Cardiac muscle cell (in vitro differentiated cells and primary cell): ENCODE results near the gene GPBP1L1. TPM values are rescaled to one million over a fixed set of nuclear protein-coding genes. Genes with fewer than 3 reads are reported as not detected.
"Not testable (repeated sequence)": the region's sequence is repeated elsewhere in the genome, so short reads cannot be mapped to it uniquely, and the experiment has no call there.

Experiments used
- DNase-seq, 2 donors: peaks; one replicate each; pipeline versions ENCODE4 v3.0.0 to v3.0.0-alpha.2; 2010 to 2017; ENCODE audit warnings: low read depth in 1 of 2, low spot score in 1 of 2
- H3K27ac ChIP-seq: fragments of 200-600 bp; sonication (generic); 2 replicates; pipeline ENCODE4 v1.5.1; 2016
- H3K27me3 ChIP-seq: fragments of 200-600 bp; sonication (generic); 2 replicates; pipeline ENCODE4 v1.6.0; 2016; ENCODE audit warnings: control low read depth
- H3K36me3 ChIP-seq: fragments of 200-600 bp; sonication (generic); 2 replicates; pipeline ENCODE4 v1.5.1; 2016; ENCODE audit warnings: control low read depth
- H3K4me1 ChIP-seq: fragments of 200-600 bp; sonication (generic); 2 replicates; pipeline ENCODE4 v1.8.1; 2017; ENCODE audit warnings: low read depth, mild to moderate bottlenecking, mixed run types
- H3K4me3 ChIP-seq: fragments of 200-600 bp; sonication (generic); 2 replicates; pipeline ENCODE4 v1.5.1; 2016; ENCODE audit warnings: mild to moderate bottlenecking
- H3K9me3 ChIP-seq: fragments of 200-600 bp; sonication (generic); 2 replicates; pipeline ENCODE4 v1.5.1; 2017; ENCODE audit warnings: low read depth, mild to moderate bottlenecking, control low read depth
- CTCF ChIP-seq: IDR thresholded peaks from 2 replicates; pipeline ENCODE4 v1.5.1; 2012; ENCODE audit warnings: low read depth, mild to moderate bottlenecking, low read length
- polyA plus RNA-seq: library from polyadenylated mRNA; unstranded; fragments of >200 nt; fragmentation: Nextera tagmentation; extraction: Ambion mirVana; gene quantifications from 2 replicates; pipeline ENCODE4 v1.2.1, GENCODE V29; 2016
- total RNA-seq: library from RNA; depleted of rRNA; stranded (reverse); fragments of >200 nt; gene quantifications from 2 replicates; pipeline ENCODE4 v1.2.3, GENCODE V29; 2016

GPBP1L1 gene
- total and polyA plus RNA-seq, 2 experiments from 2014 or later, result 79.5 to 96.3 TPM

DNA sequence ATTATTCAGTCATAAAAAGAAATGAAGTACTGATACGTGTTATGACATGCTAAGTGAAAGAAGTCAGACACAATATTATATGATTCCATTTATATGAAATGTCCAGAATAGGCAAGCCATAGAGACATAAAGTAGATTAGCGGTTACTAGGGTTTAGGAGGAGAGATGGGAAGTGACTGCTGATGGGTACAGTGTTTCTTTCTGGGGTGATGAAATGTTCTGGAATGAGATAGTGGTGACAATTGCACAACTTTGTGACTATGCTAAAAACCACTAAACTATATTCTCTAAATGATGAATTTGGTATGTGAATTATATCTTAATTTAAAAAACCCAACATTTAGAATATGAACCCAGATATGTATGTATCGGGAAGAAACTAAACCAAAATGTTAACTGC, 36.5 kb upstream of the GPBP1L1 start:
- DNase-seq, result peak in 1 of 2 donors; percentile 61
- no peaks in the 10 kb centered on the region for H3K36me3 ChIP-seq
- H3K4me3 ChIP-seq, result no peak overlapping the region
- no peaks in the 10 kb centered on the region for H3K9me3 ChIP-seq
- no peak for TF ChIP-seq CTCF
- no peak overlapping the region for H3K27ac ChIP-seq
- no peaks in the 10 kb centered on the region for H3K27me3 ChIP-seq
- H3K4me1 ChIP-seq, result no peaks in the 10 kb centered on the region

DNA sequence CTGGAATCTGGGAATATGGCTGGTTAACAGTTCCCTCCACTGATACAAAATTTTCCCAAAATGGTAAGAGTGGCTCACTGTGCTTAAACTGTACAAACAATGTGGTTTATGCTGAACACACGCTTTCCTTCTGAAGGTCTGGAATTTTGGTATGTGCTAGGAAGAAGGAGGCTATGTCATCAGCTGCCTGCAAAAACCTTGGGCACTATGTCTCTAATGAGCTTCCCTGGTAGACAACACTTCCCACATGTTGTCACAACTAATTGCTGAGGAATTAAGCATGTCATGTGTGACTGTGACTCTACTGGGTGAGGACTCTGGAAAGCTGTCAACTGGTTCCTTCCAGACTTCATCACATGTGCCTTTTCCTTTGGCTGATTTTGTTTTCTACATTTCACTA, 34.9 kb upstream of the GPBP1L1 start:
- DNase-seq, result peak in 1 of 2 donors; percentile 33
- Histone ChIP-seq H3K4me1 (no peaks in the 10 kb centered on the region), H3K27ac (no peak overlapping the region), H3K9me3 (no peaks in the 10 kb centered on the region), H3K36me3 (peaks cover 3% of the 10 kb centered on the region), H3K4me3 (no peak overlapping the region), H3K27me3 (no peaks in the 10 kb centered on the region)
- TF ChIP-seq CTCF, result no peak

GRCh38 chr1:45718289-45718688, 32.0 kb upstream of the GPBP1L1 start:
- Histone ChIP-seq H3K4me3 (no peak overlapping the region), H3K36me3 (peaks cover 11% of the 10 kb centered on the region), H3K9me3 (no peaks in the 10 kb centered on the region), H3K27me3 (no peaks in the 10 kb centered on the region), H3K4me1 (no peaks in the 10 kb centered on the region), H3K27ac (no peak overlapping the region)
- TF ChIP-seq CTCF, result no peak
- DNase-seq, result no peak

DNA sequence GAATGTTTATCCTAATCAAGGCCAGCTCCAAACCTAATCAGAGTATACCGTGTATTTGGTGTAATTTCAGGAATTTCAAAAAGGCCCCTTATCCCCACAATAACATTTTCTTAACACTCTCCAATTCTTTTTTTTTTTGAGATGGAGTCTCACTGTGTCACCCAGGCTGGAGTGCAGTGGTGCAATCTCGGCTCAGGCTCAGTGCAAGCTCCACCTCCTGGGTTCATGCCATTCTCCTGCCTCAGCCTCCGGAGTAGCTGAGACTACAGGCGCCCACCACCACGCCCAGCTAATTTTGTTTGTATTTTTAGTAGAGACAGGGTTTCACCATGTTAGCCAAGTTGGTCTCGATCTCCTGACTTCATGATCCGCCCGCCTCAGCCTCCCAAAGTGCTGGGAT, 31.1 kb upstream of the GPBP1L1 start:
- H3K4me3 ChIP-seq, H3K27ac ChIP-seq, H3K4me1 ChIP-seq, H3K9me3 ChIP-seq, H3K27me3 ChIP-seq: not testable (repeated sequence)
- DNase-seq, result peak in 1 of 2 donors; percentile 24
- peaks cover 11% of the 10 kb centered on the region for H3K36me3 ChIP-seq

DNA sequence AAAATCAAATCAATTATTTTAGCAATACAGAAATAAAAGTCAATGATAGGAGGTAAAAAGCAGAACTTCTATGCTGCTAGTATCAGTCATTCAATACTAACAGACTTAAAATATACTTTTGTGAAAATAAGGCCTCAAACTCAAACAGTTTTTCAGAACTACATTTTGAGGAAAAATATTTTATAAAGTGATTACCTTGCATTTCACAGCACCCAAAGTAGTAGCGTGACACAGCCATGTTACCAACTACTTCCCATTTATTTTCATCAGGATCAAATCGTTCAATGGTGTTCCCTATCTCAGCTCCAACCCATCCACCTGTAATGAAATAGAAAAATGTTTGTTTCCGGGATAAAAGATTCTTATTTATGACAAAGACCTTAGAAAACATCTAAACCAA, 30.4 kb upstream of the GPBP1L1 start:
- no peaks in the 10 kb centered on the region for H3K27me3 ChIP-seq
- no peak for TF ChIP-seq CTCF
- H3K36me3 ChIP-seq, result peaks cover 11% of the 10 kb centered on the region
- H3K9me3 ChIP-seq, result no peaks in the 10 kb centered on the region
- no peak for DNase-seq
- no peaks in the 10 kb centered on the region for H3K4me1 ChIP-seq
- H3K4me3 ChIP-seq, result no peak overlapping the region
- H3K27ac ChIP-seq, result no peak overlapping the region

DNA sequence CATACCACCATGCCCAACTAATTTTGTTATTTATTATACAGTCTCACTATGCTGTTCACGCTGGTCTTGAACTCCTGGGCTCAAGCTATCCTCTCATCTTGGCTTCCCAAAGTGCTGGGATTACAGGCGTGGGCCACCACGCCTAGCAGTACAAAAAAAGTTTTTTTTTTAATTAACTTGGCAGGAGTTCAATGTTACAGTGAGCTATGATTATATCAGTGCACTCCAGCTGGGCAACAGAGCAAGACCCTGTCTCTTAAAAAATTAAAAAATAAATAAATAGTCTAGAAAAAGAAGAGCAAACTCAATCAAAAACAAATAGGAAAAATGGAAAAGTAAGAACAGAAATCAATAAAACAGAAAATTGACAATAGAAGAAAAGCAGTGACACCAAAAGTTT, 27.4 kb upstream of the GPBP1L1 start:
- no peak for TF ChIP-seq CTCF

More for the DNA sequence above, 27.4 kb upstream of the GPBP1L1 start:
- DNase-seq, result no peak
- no peak overlapping the region for H3K27ac ChIP-seq
- H3K9me3 ChIP-seq, result no peaks in the 10 kb centered on the region
- H3K4me1 ChIP-seq, result no peaks in the 10 kb centered on the region
- no peaks in the 10 kb centered on the region for H3K27me3 ChIP-seq
- peaks cover 11% of the 10 kb centered on the region for H3K36me3 ChIP-seq
- H3K4me3 ChIP-seq, result no peak overlapping the region
